ENCODE results near the gene ABTB2. TPM values are rescaled to one million over a fixed set of nuclear protein-coding genes. Genes with fewer than 3 reads are reported as not detected.

ABTB2 gene
- polyA plus RNA-seq, 1 of the 3 experiments (the other 2 are of a cell fraction) = 7.8 TPM

GRCh38 chr11:34234086-34234740 lies 123.6 kb downstream of the ABTB2 start:
- Histone ChIP-seq H3K27me3 (ENCODE audit: insufficient read depth) (no peaks in the 10 kb centered on the region), H2AFZ (ENCODE audit: low read depth) (peak overlapping the region; percentile 82), H3K27ac (ENCODE audit: low read depth in 2 of 2, low read length in 1 of 2) (0 out of 4 replicates have a peak overlapping the region, but pooled peaks of 1 of the 2 experiments have one; percentile 27), H3K79me2 (ENCODE audit: insufficient read depth) (no peaks in the 10 kb centered on the region), H3K9ac (peak overlapping the region; percentile 40; the same call in 1 of the 2 replicates), H3K9me3 (no peaks in the 10 kb centered on the region), H3K9me2 (no peaks in the 10 kb centered on the region), H4K20me1 (ENCODE audit: insufficient read depth) (no peaks in the 10 kb centered on the region), H3K36me3 (replicated peaks in 1 of 2; ENCODE audit: control insufficient read depth in 1 of 2, insufficient read depth in 2 of 2, low read length in 1 of 2) (no peaks in the 10 kb centered on the region), H3F3A (replicated peaks; ENCODE audit: insufficient read depth) (no peaks in the 10 kb centered on the region), H3K4me1 (ENCODE audit: control insufficient read depth in 1 of 2, insufficient read depth in 2 of 2, low read depth in 1 of 2, low read length in 1 of 2) (peaks cover 9 to 13% of the 10 kb centered on the region in 2 experiments; a peak in 2 of 4 replicates), H3K4me2 (peak overlapping the region; percentile 71), H3K4me3 (ENCODE audit: low read depth in 2 of 2, low read length in 1 of 2) (no peak overlapping the region)
- 0 out of 2 replicates have a peak, but pooled peaks have one; percentile 22 for TF ChIP-seq MAX (IDR thresholded peaks at IDR 0.05; ENCODE audit: low read depth)
- no peak; the same call in 1 of the 2 replicates for TF ChIP-seq RXRA (IDR thresholded peaks at IDR 0.05; ENCODE audit: borderline replicate concordance, low read depth)
- TF ChIP-seq TCF12 (IDR thresholded peaks at IDR 0.05) = peak; percentile 33; the same call in 1 of the 2 replicates
- no peak for TF ChIP-seq CTCF (IDR thresholded peaks at IDR 0.05)
- no peak for TF ChIP-seq POLR2AphosphoS5 (IDR thresholded peaks at IDR 0.05; ENCODE audit: low read depth, low read length)
- TF ChIP-seq USF2 (IDR thresholded peaks at IDR 0.05; ENCODE audit: borderline replicate concordance, low read depth, low read length) = no peak
- no peak for TF ChIP-seq EZH2phosphoT487 (IDR thresholded peaks at IDR 0.05; ENCODE audit: borderline replicate concordance, low read depth)
- peak; percentile 26; the same call in 1 of the 2 replicates for TF ChIP-seq ZBTB33 (IDR thresholded peaks at IDR 0.05; ENCODE audit: borderline replicate concordance, low read depth)
- peak; percentile 70 for TF ChIP-seq JUND (IDR thresholded peaks at IDR 0.05)
- TF ChIP-seq GABPA (IDR thresholded peaks at IDR 0.05; ENCODE audit: low read depth) = peak; percentile 24; the same call in 1 of the 2 replicates
- TF ChIP-seq EP300 (IDR thresholded peaks at IDR 0.05; ENCODE audit: borderline replicate concordance in 1 of 2, low read depth in 1 of 2, low read length in 1 of 2) = peak in 1 of 2 experiments; percentile 36; a peak in 1 of 4 replicates
- peak; percentile 60; the same call in 1 of the 2 replicates for TF ChIP-seq ELF1 (IDR thresholded peaks at IDR 0.05)
- TF ChIP-seq FOSL2 (IDR thresholded peaks at IDR 0.05; ENCODE audit: borderline replicate concordance, low read depth) = peak; percentile 75
- TF ChIP-seq GATA2 (CRISPR knock-in tag; IDR thresholded peaks at IDR 0.05) = no peak
- TF ChIP-seq NRF1 (IDR thresholded peaks at IDR 0.05; ENCODE audit: low read depth, low read length) = no peak
- TF ChIP-seq SMC3 (IDR thresholded peaks at IDR 0.05; ENCODE audit: low read depth, low read length) = no peak
- 0 out of 2 replicates have a peak, but pooled peaks have one; percentile 14 for TF ChIP-seq PBX3 (IDR thresholded peaks at IDR 0.05)
- TF ChIP-seq TAF1 (IDR thresholded peaks at IDR 0.05; ENCODE audit: borderline replicate concordance, low read depth, low read length) = no peak
- ChIA-PET CTCF (interaction anchor here (0.7 to 1.8 kb wide), 4 partner anchors 10 to 200 kb away, joined by 3 to 5 read pairs (median 4); no protein-coding TSS in a partner anchor), POLR2A (no interaction called here)
- no peak for DNase-seq
- WGBS (ENCODE audit: low lambda C conversion rate) = 55% methylated on average over 7 of the region's 9 CpGs

Data from SK-N-SH (cell line).